Transverse colon (tissue), 4 donors: Measurements from ENCODE around the gene COL23A1. TPM values are rescaled to one million over a fixed set of nuclear protein-coding genes. Genes with fewer than 3 reads are reported as not detected.
A peak's percentile ranks its signal among the peaks of the same experiment; 100 is the strongest.
"Not testable (repeated sequence)": the region's sequence is repeated elsewhere in the genome, so short reads cannot be mapped to it uniquely, and the experiment has no call there.

Experiments used
- DNase-seq: peaks from one replicate; pipeline ENCODE4 v3.0.0-alpha.2; 2019
- H3K27ac ChIP-seq, 4 donors: fragments of 200-600 bp; sonication (generic); 2 replicates each; pipeline ENCODE4 v1.5.1; 2016 to 2018; ENCODE audit warnings: inconsistent platforms in 4 of 4
- H3K27me3 ChIP-seq: fragments of 200-600 bp; sonication (generic); 2 replicates; pipeline ENCODE4 v1.5.1; 2017; ENCODE audit warnings: inconsistent platforms
- H3K36me3 ChIP-seq, 4 donors: fragments of 200-600 bp; sonication (generic); 2 replicates each; pipeline ENCODE4 v1.5.1; 2017 to 2019; ENCODE audit warnings: inconsistent platforms in 4 of 4
- H3K4me1 ChIP-seq, 4 donors: fragments of 200-600 bp; sonication (generic); 2 replicates each; pipeline ENCODE4 v1.5.1; 2017 to 2020; ENCODE audit warnings: inconsistent platforms in 4 of 4
- H3K4me3 ChIP-seq, 4 donors: fragments of 200-600 bp; sonication (generic); 1 replicate in 1 of 4; 2 replicates in 3 of 4; pipeline versions ENCODE4 v1.5.1 to v1.6.1; 2017 to 2019; ENCODE audit warnings: inconsistent platforms in 4 of 4
- H3K9me3 ChIP-seq, 2 donors: fragments of 200-600 bp; sonication (generic); 2 replicates each; pipeline ENCODE4 v1.5.1; 2017 to 2019; ENCODE audit warnings: inconsistent platforms in 2 of 2
- EP300 ChIP-seq: sonication (generic); formaldehyde crosslinking; IDR thresholded peaks from one replicate; pipeline ENCODE4 v1.6.1; 2017; ENCODE audit warnings: antibody characterized with exemption, low read depth
- POLR2A ChIP-seq: fragments of 450-650 bp; IDR thresholded peaks from one replicate; pipeline ENCODE4 v1.6.1; 2016; ENCODE audit warnings: antibody characterized with exemption, mild to moderate bottlenecking, moderate library complexity
- POLR2AphosphoS5 ChIP-seq, 3 donors: sonication (generic); formaldehyde crosslinking; IDR thresholded peaks; one replicate each; pipeline ENCODE4 v1.6.1; 2016; ENCODE audit warnings: antibody characterized with exemption in 3 of 3
- WGBS, 2 donors: methylation state at CpG; one replicate each; pipeline ENCODE4 v1.1.5; 2018; ENCODE audit warnings: low coverage in 1 of 2; 5-methylcytosine and 5-hydroxymethylcytosine counted together
- in situ Hi-C, 4 donors: fragments of 200-750 bp; cut with MboI; loops; one replicate each; pipeline versions ENCODE4 v1.15.0 to v1.15.1; 2017; ENCODE audit warnings: low sequenced_read_pairs in 3 of 4, low pct_ligation_motif_present in 1 of 4, low pct_unique_long_range_greater_than_20kb in 1 of 4
- intact Hi-C: fragments of 100-400 bp; cut with DNase I; formaldehyde crosslinking; loops from one replicate; pipeline ENCODE4 v1.15.1; 2023; ENCODE audit warnings: low total_unique reads
- total RNA-seq, 4 donors: library from RNA; depleted of rRNA; stranded (reverse); fragments of >200 nt; gene quantifications; one replicate each; pipeline ENCODE4 v1.1.0, GENCODE V29; 2016
- TF ChIP-seq, protein P1 (sequence below), 5 experiments: fragments of 200-600 bp in 3 of 5; fragments of 450-650 bp in 2 of 5; sonication (generic) in 3 of 5; IDR thresholded peaks; 1 replicate in 2 of 5; 2 replicates in 3 of 5; pipeline ENCODE4 v1.5.1; 2016 to 2017; ENCODE audit warnings: antibody characterized with exemption in 5 of 5, inconsistent platforms in 3 of 5, mild to moderate bottlenecking in 2 of 5, moderate library complexity in 1 of 5

Gene COL23A1
- total RNA-seq, 4 donors from 2014 or later, result 0.14 to 2.2 (median 1.4) TPM; not detected in 1

DNA sequence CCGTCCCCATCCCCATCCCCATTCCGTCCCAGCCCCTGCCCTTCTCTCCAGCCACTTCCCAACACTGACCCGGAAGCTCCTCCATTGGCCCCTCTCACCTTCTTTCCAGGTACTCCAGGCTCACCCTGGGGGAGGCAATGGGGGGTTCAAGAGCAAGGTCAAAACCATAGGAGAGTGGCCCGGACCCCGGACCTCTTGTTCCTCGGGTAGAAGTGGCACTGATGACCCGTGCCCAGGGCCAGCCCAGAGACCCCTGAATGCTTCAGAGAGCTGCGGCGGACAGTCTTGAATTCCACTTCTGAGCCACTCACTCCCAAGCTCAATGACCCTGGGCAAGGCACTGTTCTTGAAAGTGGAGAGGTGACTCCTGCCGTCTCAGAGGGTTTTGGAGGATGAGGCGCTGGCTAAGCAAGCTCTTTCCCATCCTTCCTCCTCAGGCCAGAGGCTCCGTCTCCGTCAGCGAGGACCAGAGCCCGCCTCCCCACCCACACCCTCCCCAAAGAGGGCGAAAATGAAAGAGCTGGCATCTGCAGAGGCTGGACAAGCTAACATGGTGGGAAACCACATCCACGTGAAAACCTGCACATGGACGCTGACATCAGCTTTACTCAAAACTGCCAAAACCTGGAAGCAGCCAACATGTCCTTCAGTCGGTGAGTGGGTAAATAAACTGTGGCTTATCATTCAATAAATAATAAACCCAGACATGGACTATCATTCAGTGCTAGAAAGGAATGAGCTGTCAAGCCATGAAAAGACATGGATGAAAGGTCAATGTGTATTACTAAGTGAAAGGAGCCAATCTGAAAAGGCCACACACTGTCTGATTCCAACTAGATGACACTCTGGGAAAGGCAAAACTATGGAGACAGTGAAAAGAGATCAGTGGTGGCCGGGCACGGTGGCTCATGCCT, 330.3 kb downstream of the COL23A1 start:
- H3K4me1 ChIP-seq, result no peaks in the 10 kb centered on the region
- 38 to 83% methylated on average over 3 to 21 of the region's 21 CpGs for WGBS, 2 donors
- no peaks in the 10 kb centered on the region for H3K36me3 ChIP-seq
- no peak for DNase-seq
- TF ChIP-seq EP300, result no peak
- TF ChIP-seq POLR2A, result no peak
- TF ChIP-seq POLR2AphosphoS5 (IDR thresholded peaks at IDR 0.05), result no peak
- TF ChIP-seq, protein P1, sequence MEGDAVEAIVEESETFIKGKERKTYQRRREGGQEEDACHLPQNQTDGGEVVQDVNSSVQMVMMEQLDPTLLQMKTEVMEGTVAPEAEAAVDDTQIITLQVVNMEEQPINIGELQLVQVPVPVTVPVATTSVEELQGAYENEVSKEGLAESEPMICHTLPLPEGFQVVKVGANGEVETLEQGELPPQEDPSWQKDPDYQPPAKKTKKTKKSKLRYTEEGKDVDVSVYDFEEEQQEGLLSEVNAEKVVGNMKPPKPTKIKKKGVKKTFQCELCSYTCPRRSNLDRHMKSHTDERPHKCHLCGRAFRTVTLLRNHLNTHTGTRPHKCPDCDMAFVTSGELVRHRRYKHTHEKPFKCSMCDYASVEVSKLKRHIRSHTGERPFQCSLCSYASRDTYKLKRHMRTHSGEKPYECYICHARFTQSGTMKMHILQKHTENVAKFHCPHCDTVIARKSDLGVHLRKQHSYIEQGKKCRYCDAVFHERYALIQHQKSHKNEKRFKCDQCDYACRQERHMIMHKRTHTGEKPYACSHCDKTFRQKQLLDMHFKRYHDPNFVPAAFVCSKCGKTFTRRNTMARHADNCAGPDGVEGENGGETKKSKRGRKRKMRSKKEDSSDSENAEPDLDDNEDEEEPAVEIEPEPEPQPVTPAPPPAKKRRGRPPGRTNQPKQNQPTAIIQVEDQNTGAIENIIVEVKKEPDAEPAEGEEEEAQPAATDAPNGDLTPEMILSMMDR (IDR thresholded peaks at IDR 0.05), result no peak
- H3K4me3 ChIP-seq, result no peak overlapping the region
- intact Hi-C loops, result no loop called here
- no peak overlapping the region for H3K27ac ChIP-seq
- in situ Hi-C loops, result no loop called here
- H3K27me3 ChIP-seq, result no peaks in the 10 kb centered on the region
- no peaks in the 10 kb centered on the region for H3K9me3 ChIP-seq

DNA sequence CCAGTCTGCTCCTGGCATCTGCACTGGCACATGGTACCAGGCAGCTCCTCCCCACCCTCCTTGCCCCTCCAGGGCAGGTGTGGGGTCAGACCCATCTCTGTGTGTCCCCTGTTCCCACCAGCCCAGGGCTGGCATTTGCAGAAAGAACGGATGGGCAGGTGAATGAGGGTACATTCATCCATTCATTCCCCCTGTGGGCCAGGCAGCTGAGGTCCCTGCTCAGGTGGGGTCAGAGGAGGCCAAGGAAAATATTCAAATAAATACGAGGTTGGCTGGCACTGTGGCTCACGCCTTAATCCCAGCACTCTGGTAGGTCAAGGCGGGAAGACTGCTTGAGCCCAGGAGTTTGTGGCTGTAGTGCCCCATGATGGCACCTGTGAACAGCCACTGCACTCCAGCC, 332.5 kb downstream of the COL23A1 start:
- no peak overlapping the region for H3K4me3 ChIP-seq
- H3K27me3 ChIP-seq, result no peaks in the 10 kb centered on the region
- DNase-seq, result no peak
- H3K9me3 ChIP-seq, result no peaks in the 10 kb centered on the region
- H3K36me3 ChIP-seq, result no peaks in the 10 kb centered on the region
- intact Hi-C loops, result no loop called here
- H3K27ac ChIP-seq, result no peak overlapping the region
- in situ Hi-C loops, result no loop called here
- 84% methylated on average over 4 of the region's 4 CpGs; no CpG with 5 or more reads in 1 of the 2 donors for WGBS, 2 donors
- TF ChIP-seq, protein P1 (IDR thresholded peaks at IDR 0.05), result no peak
- no peak for TF ChIP-seq POLR2AphosphoS5 (IDR thresholded peaks at IDR 0.05)
- TF ChIP-seq POLR2A, result no peak
- TF ChIP-seq EP300, result no peak
- H3K4me1 ChIP-seq, result no peaks in the 10 kb centered on the region

DNA sequence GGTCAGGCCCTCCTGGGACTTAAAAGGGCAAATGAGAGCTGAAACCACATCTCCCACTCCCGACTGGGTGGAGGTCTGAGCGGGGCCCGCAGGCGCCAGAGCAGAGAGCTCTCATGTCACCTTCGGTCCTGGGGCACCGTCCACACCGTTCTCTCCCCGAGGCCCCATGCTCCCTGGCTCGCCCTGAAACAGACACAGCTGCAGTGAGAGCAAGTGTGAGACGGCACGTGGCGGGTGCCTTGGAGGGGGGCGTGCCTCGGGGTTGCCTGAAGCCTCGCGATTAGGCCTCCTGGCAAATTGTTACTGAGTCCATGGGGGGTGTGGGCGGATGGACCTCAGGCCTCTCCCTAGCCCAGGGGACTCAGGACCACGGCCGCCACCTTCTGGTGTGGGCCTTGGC, 333.4 kb downstream of the COL23A1 start:
- TF ChIP-seq POLR2A (no peak), EP300 (no peak), POLR2AphosphoS5 (IDR thresholded peaks at IDR 0.05) (no peak)
- TF ChIP-seq, protein P1 (IDR thresholded peaks at IDR 0.05), result no peak
- DNase-seq, result no peak
- intact Hi-C loops, result no loop called here
- Histone ChIP-seq H3K4me1 (no peaks in the 10 kb centered on the region), H3K36me3 (no peaks in the 10 kb centered on the region), H3K27me3 (no peaks in the 10 kb centered on the region), H3K27ac (no peak overlapping the region), H3K4me3 (no peak overlapping the region), H3K9me3 (no peaks in the 10 kb centered on the region)
- in situ Hi-C loops, result no loop called here
- WGBS, 2 donors, result 86% methylated on average over 15 of the region's 19 CpGs; no CpG with 5 or more reads in 1 of the 2 donors

DNA sequence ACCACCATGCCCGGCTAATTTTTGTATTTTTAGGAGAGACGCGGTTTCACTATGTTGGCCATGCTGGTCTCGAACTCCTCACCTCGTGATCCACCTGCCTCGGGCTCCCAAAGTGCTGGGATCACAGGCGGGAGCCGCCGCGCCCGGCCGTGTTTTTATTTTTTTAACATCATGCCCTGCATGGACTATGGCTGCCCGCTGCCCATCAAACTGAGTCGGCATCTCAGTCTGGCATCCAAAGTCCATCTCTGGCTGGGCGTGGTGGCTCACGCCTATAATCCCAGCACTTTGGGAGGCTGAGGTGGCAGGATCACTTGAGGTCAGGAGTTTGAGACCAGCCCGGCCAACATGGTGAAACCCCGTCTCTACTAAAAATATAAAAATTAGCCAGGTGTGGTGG, 336.6 kb downstream of the COL23A1 start:
- H3K36me3 ChIP-seq, H3K4me3 ChIP-seq, intact Hi-C loops, H3K9me3 ChIP-seq, H3K27ac ChIP-seq, H3K4me1 ChIP-seq, H3K27me3 ChIP-seq, in situ Hi-C loops: not testable (repeated sequence)
- peak; percentile 58 for DNase-seq
- 66 to 85% methylated on average over 11 to 18 of the region's 18 CpGs for WGBS, 2 donors
